ENCODE measurements around the gene IKZF1. TPM values are rescaled to one million over a fixed set of nuclear protein-coding genes. Genes with fewer than 3 reads are reported as not detected.

The IKZF1 gene
- total RNA-seq, result 20.1 TPM

DNA sequence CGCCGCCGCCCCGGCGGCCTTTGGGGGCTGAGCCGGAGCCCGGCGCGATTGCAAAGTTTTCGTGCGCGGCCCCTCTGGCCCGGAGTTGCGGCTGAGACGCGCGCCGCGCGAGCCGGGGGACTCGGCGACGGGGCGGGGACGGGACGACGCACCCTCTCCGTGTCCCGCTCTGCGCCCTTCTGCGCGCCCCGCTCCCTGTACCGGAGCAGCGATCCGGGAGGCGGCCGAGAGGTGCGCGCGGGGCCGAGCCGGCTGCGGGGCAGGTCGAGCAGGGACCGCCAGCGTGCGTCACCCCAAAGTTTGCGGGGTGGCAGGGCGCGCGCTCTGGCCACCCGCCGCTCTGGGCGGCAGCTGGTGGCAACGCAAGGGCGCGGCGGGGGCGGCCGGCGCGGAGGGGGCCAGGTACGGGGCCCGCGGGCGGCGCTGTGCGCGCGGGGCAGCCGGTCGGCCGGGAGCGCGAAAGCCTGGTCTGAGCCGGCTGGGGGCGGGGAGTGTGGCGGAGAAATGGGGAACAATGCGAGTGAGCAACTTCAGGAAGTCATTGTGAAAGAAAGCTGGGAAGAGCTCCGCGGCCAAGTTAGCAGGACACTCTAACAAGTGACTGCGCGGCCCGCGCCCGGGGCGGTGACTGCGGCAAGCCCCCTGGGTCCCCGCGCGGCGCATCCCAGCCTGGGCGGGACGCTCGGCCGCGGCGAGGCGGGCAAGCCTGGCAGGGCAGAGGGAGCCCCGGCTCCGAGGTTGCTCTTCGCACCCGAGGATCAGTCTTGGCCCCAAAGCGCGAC lies at the start of gene IKZF1:
TSS of gene IKZF1 (plus strand) at position 588 of the 782 bp plus-strand sequence. CDS start 14,346 bp downstream, outside the sequence.
- DNase-seq (ENCODE audit: low spot score) (peak; percentile 75), ATAC-seq (peak; percentile 61)
- intact Hi-C loops (cut with DNase I), result no loop called here

DNA sequence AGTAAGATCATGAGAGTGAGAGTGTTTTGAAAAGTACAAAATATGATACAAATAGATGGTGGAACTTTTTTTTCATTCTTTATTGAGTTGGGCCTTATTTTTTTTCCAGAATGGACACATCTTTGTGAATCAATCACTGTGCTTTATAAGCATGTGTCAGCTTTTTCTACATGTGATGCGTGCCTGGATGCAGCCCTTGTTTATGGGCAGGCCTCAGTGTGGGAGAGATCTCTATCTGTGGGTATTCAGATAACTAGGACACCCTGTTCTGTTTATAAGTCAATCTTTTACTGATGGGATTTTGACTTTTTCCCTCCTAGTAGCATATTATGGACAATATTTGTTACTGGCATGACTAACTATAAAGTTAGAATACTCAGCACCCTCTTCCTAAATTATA lies 42.9 kb upstream of the IKZF1 start:
- DNase-seq (ENCODE audit: low spot score) (no peak), ATAC-seq (no peak)
- intact Hi-C loops (cut with DNase I), result no loop called here

DNA sequence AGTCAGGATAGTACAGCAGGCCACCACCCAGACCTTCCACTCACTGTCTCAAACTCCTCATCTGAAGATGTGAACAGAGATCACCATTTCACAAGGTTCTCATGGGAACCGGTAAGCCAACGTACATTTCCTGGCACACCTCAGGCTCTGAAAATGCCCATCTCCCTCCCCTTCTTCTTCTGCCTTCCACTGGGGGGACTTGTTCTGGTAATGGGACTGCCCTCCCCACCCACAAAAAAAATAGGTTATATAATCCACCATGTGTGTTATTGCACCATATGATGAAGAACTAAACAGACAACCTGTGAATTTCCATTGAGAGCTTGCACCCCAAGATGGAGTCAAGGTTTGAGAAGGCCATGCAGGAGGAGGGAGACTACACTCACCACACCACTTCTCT lies 42.1 kb upstream of the IKZF1 start:
- ATAC-seq (no peak), DNase-seq (ENCODE audit: low spot score) (no peak)
- intact Hi-C loops (cut with DNase I), result no loop called here

DNA sequence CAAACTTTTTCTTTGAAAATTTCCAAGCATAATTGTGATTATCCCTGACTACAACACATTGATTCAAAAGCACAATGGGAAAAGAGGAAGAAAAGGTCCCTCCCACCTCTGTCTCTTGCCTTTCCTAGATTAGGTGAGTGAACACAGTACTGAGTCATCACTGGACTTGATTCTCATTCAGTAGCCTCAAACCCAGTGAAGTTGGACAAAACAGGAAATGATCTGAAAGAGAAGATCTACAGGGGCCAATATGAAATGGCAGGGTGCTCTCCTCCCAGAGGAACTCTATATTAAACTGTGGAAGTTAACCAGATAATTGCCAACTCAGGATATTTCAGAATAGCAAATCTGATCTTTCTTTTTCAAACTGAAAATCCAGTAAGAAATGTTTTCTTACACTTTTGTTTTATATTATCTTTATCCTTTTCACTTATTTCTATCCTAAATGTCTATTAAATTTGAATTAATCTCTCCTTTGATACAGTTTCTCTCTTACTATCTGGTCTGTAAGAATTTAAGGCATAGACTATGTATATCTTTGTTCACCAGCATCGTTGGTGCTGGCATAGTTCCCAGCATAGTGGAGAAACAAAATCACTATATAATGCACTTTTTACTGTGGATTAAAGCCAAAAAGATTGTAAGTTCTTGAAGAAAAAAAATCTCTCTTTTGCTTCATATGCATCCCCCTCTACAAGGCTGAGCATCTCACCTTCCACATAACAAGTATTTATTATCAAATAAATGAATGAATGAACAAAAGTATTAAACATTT lies 41.4 kb upstream of the IKZF1 start:
- intact Hi-C loops (cut with DNase I), result no loop called here
- DNase-seq (ENCODE audit: low spot score) (no peak), ATAC-seq (no peak)

DNA sequence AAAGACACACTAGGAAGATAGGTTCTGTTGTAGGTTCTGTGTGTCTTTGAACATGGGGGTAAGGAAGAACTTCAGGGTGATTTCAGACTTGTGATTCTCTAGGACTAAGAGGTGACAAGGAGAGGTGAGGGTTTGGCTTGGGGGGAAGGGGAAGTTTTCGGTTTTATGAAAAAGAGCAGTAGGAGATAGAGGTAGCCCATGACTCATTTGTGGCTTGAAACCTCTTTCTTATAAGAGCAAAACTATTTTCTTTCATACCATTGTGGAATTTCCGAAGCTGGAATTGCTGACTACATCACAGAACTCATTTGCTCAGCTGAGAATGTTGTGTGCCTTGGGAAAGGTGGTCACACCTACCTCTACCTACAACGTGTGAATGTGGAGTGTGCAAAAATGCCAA lies 39.6 kb upstream of the IKZF1 start:
- DNase-seq (ENCODE audit: low spot score), result no peak
- ATAC-seq, result no peak
- intact Hi-C loops (cut with DNase I), result no loop called here

DNA sequence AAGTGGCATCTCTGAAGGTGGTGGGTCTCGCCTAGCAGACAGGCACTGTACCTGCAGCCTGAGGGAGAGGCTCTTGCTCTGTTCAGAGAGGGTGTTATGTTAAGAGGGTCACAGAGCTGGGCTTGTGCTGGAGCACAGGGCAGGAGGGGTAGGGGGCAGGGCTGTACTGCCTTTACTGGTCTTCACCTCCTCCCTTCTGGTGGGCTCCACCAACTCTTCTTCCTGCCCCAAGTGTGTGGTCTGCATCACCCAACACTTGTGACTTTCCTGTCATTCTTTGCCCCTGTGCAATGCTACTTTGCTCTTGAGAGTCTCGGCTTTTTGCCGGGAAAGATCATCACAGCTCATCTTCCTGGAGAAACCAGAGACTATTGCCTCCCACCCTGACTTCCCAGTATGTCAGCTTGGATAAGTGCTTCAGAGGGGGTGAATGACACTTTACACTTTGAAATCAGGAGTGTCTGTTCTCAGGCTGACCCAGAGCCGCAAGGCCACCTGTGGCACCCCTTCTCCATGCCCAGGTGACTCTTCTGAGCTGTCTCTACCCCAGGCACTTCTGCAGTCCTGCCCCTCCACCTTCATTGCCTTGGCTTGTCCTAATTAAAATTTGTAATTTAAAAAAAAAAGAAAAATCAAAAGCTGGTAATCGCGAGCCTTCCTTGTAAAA lies 38.4 kb upstream of the IKZF1 start:
- intact Hi-C loops (cut with DNase I), result no loop called here
- DNase-seq (ENCODE audit: low spot score), result no peak
- ATAC-seq, result no peak

DNA sequence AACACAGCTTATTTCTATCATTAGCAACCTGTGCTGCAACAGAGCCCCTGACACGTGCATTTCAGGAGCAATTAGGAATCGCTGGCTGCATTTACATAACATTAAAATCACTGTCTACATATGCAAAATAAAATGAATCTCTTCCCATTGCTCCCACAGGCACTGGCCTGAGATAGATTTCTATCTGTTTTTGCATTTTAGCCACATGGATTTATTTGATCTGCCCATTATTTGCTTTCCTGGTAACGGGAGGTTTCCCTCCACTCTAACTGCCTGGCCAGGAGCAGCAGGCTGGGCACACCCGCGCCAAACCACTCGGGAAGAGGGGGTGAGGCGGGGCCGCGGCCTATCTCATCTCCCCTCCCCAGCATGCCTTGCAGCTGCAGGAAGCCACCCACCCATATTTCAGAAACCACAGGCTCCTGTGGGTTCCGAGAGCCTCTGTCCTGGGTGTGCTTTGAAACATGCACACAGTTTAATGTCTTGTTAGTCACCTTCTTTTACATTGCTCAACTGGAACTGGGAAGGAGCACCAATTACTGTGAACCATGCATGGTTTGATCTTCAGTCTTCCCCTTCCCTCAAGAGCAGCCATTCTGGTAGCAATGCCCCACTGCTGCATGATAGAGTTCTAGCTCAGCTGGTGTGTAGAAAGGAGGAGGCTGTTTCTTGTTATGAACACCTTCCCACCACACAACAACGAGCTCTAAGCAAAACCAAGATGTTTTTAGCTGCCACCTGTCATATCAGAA lies 37.7 kb upstream of the IKZF1 start:
- DNase-seq (ENCODE audit: low spot score) (no peak), ATAC-seq (no peak)
- intact Hi-C loops (cut with DNase I), result no loop called here

DNA sequence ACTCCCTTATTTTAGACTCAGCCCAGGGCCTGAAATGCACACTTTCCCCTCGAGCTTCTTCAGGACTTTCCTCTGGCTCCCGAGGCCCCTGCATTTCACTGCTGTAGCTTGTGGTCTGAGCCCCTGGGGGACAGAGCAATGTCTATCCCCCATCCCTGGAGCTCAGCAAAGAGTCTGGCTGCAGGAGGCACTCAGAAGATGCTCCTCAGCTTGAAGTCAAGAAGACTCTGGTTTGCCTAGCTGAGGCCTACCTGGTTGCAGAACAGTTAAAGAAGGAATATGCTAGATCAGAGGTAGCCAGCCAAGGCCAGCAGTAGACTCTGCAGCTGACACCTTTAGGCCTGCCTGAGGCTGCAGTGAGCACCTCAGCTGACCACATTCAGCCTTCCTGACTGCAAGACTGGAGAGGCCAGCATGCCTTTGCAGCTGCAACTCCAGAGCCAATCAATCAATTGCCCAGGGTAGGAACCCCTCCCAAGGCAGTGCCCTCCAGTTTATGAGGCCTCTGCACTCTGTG lies 36.9 kb upstream of the IKZF1 start:
- intact Hi-C loops (cut with DNase I), result no loop called here
- no peak for ATAC-seq
- DNase-seq (ENCODE audit: low spot score), result no peak

DNA sequence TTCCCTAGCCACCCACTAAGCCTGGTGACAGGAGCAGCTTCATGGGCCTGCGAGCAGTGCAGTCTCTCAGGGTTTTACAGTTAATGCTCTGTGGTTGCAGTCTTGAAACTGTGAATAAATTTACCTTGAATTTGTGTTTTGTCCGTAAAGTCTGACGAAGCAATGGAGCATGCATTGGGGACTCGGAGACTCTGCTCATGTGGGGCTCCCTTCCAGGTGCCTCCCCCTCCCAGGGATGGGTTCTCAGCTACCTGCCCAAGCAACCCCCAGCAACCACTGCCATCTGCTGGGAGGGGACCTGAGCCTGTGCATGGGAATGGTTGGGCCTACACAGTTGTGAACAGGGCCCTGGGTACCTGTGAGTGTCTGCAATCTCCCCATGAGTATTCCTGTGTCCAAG lies 36.3 kb upstream of the IKZF1 start:
- ATAC-seq (no peak), DNase-seq (ENCODE audit: low spot score) (no peak)
- intact Hi-C loops (cut with DNase I), result no loop called here

DNA sequence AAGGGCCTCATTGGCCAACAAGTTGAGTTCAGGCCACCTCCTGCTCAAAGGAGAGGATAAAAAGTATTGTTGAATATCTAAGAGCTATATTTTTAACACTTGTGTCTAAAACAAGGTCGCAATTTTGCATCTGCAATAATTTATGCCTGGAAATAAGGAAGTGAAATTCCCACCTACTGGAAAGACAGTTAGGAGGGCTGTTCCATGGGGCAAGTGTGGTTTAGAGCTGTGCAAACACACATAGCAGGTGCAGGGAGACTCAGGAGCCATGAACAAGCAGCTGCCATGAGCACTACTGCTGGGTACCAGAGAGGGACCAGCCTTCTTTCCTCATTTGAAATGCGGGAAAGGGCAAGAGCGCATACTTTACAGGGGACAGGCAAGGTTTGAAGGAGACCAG lies 35.5 kb upstream of the IKZF1 start:
- DNase-seq (ENCODE audit: low spot score) (no peak), ATAC-seq (no peak)
- intact Hi-C loops (cut with DNase I), result no loop called here

DNA sequence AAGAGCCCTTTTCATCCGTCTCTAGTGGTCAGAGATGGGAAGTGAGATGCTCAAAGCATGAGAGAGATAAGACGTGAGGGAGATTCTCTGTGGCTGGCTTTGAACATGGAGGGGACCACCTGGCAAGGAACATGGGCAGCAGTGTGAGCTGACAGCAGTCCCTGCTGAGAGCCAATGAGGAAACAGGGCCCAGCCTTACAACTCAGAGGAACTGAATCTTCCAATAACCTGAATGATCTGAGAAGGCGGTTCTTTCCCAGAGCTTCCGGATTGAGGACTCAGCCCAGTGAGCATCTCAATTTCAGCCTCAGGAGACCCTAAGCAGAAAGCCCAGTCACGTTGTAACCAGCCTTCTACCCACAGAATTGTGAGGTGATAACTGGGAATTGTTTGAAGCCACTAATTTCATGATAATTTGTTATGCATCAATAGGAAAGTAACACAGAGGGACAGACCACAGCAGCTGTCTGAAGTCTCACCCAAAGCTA lies 33.9 kb upstream of the IKZF1 start:
- DNase-seq (ENCODE audit: low spot score), result no peak
- ATAC-seq, result no peak
- intact Hi-C loops (cut with DNase I), result no loop called here

DNA sequence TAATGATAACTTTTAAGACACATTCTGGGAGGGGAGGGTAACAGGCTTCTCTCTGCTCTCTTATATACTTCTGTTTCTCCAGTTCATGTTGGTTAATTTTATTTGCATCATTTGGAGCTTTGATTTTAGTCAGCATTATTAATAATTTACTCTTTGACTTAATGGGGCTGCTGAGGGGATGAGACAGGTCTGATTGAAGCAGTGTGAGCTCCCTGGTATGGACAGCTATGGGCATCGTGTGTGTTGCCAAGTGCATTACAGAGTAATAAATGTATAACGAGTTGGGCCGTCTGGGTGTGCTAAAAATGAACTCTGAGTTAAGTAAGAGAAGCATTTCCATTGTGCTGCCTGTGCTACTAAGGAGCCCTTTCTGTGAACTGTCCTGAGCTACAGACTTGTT lies 31.7 kb upstream of the IKZF1 start:
- intact Hi-C loops (cut with DNase I), result no loop called here
- no peak for DNase-seq (ENCODE audit: low spot score)
- ATAC-seq, result no peak

DNA sequence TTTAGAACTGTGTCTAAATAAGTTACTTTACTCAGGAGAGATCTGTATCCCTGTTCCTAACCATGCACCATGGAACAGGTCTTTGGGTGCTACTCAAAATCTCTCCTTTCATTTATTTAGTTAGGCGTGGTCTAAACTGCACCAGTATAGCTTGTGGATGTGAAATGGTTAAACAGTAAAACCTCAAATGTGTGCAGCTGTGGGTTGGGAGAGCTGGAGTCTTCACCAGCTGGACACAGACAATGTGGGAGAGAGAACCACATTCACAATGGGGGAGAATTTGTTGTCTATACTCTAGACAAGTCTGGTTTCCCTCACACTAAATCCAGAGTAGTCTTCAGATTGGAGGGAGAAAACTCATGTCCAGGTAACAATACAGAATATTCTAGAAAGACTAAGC lies 31.2 kb upstream of the IKZF1 start:
- intact Hi-C loops (cut with DNase I), result no loop called here
- DNase-seq (ENCODE audit: low spot score), result no peak
- ATAC-seq, result no peak

DNA sequence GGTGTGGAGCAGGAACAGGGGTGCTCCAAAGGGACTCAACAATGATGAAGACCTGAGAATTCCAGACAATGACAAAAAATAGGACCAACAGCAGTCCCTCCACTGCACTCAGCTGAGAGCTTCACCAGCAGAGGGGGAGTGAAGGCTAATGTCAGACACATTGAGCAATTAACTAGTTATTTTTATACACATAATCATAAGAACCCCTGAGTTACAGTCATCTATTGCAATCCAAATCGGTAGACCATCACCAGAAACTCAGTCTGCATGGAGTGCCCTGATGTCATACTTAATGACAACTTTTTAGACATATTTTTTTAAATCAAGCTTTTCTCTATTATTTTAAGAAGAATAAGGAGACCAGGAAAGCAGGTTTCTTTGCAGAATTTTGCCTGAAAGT lies 30.6 kb upstream of the IKZF1 start:
- intact Hi-C loops (cut with DNase I), result no loop called here
- no peak for ATAC-seq
- DNase-seq (ENCODE audit: low spot score), result no peak

DNA sequence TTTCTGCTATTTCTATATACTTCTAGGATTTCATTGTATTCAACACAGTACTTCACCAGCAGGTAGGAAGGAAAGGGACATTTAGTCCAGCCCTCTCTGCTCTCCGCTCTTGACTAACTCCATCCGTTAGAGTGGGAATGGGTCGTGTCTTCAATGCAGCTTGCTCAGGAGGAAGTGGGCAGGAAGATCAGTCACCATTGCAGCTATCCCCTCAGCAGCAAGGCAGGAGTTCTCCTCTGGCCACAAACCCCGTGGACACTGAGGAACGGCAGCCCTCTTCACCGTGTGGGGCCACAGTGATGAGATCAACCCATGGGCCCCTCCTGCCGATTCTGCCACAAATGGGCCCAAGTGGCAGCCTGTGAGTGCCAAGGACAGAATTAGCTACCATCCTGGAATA lies 30.2 kb upstream of the IKZF1 start:
- ATAC-seq, result no peak
- intact Hi-C loops (cut with DNase I), result no loop called here

DNA sequence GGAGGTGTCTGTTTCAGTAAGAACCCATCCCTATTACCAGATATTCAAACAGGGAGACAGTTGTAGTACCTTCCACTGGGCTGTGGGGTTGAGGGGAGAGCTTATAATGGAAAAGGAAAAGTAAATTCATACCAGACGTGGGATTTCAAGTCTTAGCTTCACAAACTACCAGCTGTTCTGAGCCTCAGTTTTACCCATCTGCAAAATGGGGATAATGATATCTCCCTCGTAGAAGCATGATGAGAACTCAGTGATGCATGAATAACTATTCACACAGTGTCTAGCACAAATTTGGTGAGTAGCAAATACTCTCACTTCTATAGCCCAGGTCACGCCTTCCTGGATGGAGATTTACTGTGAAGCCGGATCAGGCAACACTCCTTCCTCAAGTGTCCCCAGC lies 29.1 kb upstream of the IKZF1 start:
- no peak for ATAC-seq
- intact Hi-C loops (cut with DNase I), result no loop called here
- no peak for DNase-seq (ENCODE audit: low spot score)

More for the DNA sequence above, 30.2 kb upstream of the IKZF1 start:
- no peak for DNase-seq (ENCODE audit: low spot score)

DNA sequence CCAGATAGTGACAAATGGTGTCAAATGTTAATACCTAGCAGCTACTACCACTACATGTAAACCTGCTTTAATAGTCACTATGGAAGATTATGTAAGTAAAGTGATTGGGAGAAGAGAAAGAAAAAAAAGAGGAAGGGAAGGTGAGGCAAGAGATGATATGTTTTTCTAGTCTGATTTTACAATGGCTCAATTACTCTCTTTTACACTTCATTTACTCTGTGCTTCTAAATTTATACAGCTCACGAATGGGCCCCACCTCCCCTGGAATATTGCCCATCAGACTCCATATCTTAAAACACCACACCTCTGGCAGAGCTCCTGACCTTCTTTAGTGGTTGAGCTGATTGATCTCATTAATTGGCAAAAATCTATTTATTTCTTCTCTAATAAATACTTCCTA lies 28.0 kb upstream of the IKZF1 start:
- DNase-seq (ENCODE audit: low spot score) (no peak), ATAC-seq (no peak)
- intact Hi-C loops (cut with DNase I), result no loop called here

DNA sequence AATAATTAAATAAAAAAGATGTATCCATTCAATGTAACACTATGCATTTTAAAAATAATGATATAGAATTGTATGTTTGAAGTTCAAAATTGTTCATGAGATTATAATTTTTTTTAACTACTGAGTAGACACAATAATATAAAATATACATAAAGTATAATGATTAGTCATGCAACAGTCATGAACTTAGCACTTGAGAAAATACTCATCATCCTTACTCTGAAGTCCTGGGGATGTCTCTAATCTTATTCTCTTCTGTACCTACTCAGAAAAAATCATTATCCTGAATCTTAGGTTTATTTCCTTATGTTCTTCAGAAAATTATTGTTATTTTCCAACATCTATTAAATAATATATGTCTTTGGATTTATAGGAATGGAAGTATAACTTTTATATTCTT lies 26.4 kb upstream of the IKZF1 start:
- intact Hi-C loops (cut with DNase I), result loop anchor here (2.0 kb wide), 1 partner anchor 55 kb away; no protein-coding TSS in a partner anchor
- no peak for DNase-seq (ENCODE audit: low spot score)
- ATAC-seq, result no peak

Measured in sciatic nerve (tissue), 2 donors.